AG04449 (cell line): ENCODE measurements around the gene CCDC160.
"Not testable (repeated sequence)": the region's sequence is repeated elsewhere in the genome, so short reads cannot be mapped to it uniquely, and the experiment has no call there.

Experiments
- CTCF ChIA-PET: fragments of 350-600 bp; formaldehyde crosslinking; extraction: SDS; loops from one replicate; lab custom pipeline; 2021; ENCODE audit warnings: antibody characterized with exemption; lab: Yijun Ruan, JAX
- POLR2A ChIA-PET: fragments of 400-600, 350-600 bp; formaldehyde crosslinking; extraction: SDS; loops from one replicate; lab custom pipeline; 2020; ENCODE audit warnings: antibody characterized with exemption, inconsistent platforms; lab: Yijun Ruan, JAX
- DNase-seq: peaks from one replicate; pipeline ENCODE4 v3.0.0-alpha.2; 2010; ENCODE audit warnings: low read depth, low spot score
- H3K4me3 ChIP-seq: 2 replicates; pipeline ENCODE4 v1.5.1; 2011; ENCODE audit warnings: low read depth, mild to moderate bottlenecking, control low read depth, low read length
- CTCF ChIP-seq: IDR thresholded peaks from one replicate; pipeline ENCODE4 v1.5.1; 2011; ENCODE audit warnings: mild to moderate bottlenecking, moderate library complexity, low read length, control low read depth, inconsistent platforms; ENCODE audit not compliant: insufficient read depth; ENCODE audit errors: missing control alignments

CCDC160 gene

GRCh38 chrX:134258202-134258601 is 21.2 kb downstream of the CCDC160 start:
- H3K4me3 ChIP-seq: no peak overlapping the region
- no peak for TF ChIP-seq CTCF
- ChIA-PET POLR2A (no interaction called here), CTCF (no interaction called here)
- no peak for DNase-seq

GRCh38 chrX:134285934-134286333 is 49.0 kb downstream of the CCDC160 start:
- POLR2A ChIA-PET, CTCF ChIA-PET: not testable (repeated sequence)

GRCh38 chrX:134287346-134287745 is 50.4 kb downstream of the CCDC160 start:
- H3K4me3 ChIP-seq: no peak overlapping the region
- no peak for TF ChIP-seq CTCF
- no peak for DNase-seq
- POLR2A ChIA-PET: no interaction called here
- CTCF ChIA-PET: no interaction called here

More at GRCh38 chrX:134285934-134286333, 49.0 kb downstream of the CCDC160 start:
- not testable (repeated sequence) for DNase-seq, H3K4me3 ChIP-seq

GRCh38 chrX:134294548-134294947 is 57.6 kb downstream of the CCDC160 start:
- TF ChIP-seq CTCF: peak; percentile 4
- H3K4me3 ChIP-seq: no peak overlapping the region
- DNase-seq: no peak
- CTCF ChIA-PET: no interaction called here
- POLR2A ChIA-PET: no interaction called here
